Thoracic aorta (tissue), 2 donors: ENCODE data around the gene SCARF1. TPM values are rescaled to one million over a fixed set of nuclear protein-coding genes. Genes with fewer than 3 reads are reported as not detected.

Experiments
- ATAC-seq: fragments of 150-250 bp; one replicate; pipeline ENCODE4 v1.8.0; 2017; ENCODE audit warnings: low read depth; ENCODE audit not compliant: insufficient number of reproducible peaks, low FRiP score
- DNase-seq: peaks from one replicate; pipeline ENCODE4 v3.0.0-alpha.2; 2020; ENCODE audit warnings: low spot score
- H3K27ac ChIP-seq, 2 donors: fragments of 200-600 bp; sonication (generic); 1 replicate in 1 of 2; 2 replicates in 1 of 2; pipeline ENCODE4 v1.5.1; 2016; ENCODE audit warnings: mild to moderate bottlenecking in 2 of 2, moderate library complexity in 2 of 2
- H3K27me3 ChIP-seq: fragments of 200-600 bp; sonication (generic); replicated peaks from 2 replicates; pipeline ENCODE4 v1.6.0; 2016; ENCODE audit warnings: mild to moderate bottlenecking; ENCODE audit not compliant: insufficient read depth
- H3K36me3 ChIP-seq: fragments of 200-600 bp; sonication (generic); one replicate; pipeline ENCODE4 v1.5.1; 2016
- H3K4me1 ChIP-seq, 2 donors: fragments of 200-600 bp; sonication (generic); 1 replicate in 1 of 2; 2 replicates in 1 of 2; pipeline versions ENCODE4 v1.5.1 to v1.6.0; 2016; ENCODE audit warnings: low read depth in 2 of 2, mild to moderate bottlenecking in 1 of 2; ENCODE audit not compliant: control insufficient read depth in 1 of 2
- H3K4me3 ChIP-seq: fragments of 200-600 bp; sonication (generic); 2 replicates; pipeline ENCODE4 v1.5.1; 2016; ENCODE audit warnings: mild to moderate bottlenecking
- H3K9me3 ChIP-seq: fragments of 200-600 bp; sonication (generic); 2 replicates; pipeline ENCODE4 v1.5.1; 2016
- total RNA-seq, 2 donors: library from RNA; depleted of rRNA; stranded (reverse); fragments of >200 nt; gene quantifications; one replicate each; pipeline versions ENCODE4 v1.1.0 to v1.2.3, GENCODE V29; 2016
- TF ChIP-seq, protein P1 (sequence below): fragments of 200-600 bp; sonication (generic); IDR thresholded peaks from one replicate; pipeline ENCODE4 v1.5.1; 2019; ENCODE audit warnings: antibody characterized with exemption

The SCARF1 gene
- total RNA-seq, 2 donors from 2014 or later = 17.6 to 19.1 TPM

DNA sequence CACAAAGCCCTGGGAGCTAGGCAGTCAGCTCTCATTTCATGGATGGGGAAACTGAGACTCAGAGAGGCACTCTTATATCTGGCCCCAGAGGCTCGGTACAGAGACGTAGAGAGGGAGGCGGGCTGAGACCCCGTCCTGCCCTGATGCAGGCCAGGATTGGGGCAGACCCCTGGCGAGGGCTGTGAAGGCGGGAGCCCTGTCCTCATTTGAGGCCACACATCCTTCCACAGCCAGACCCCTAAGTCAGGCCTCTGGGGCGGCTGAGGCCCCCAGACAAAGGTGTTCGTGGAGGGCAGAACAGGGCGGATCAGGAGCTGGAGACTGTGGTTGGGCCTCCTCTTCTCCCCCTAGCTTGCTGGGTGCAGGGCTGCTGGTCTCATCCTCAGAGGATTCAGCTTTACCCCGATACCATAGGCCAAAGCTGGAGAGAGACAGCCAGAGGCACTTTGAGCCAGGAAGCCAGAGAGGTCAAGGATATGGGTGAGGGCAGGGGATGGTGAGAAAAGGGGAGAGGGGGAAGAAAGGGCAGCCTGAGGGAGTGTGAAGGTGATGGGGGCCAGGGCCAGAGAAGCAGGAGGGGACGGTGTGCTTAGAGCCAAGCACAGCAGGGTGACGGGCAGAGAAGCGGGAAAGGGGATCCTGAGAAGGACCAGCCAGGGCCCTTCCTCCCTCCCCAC, 805 bp upstream of the SCARF1 start:
- no peaks in the 10 kb centered on the region for H3K9me3 ChIP-seq
- H3K4me3 ChIP-seq = no peak overlapping the region
- no peak overlapping the region for H3K27ac ChIP-seq
- peaks cover 14 to 35% of the 10 kb centered on the region in 2 donors for H3K4me1 ChIP-seq
- no peaks in the 10 kb centered on the region for H3K27me3 ChIP-seq
- H3K36me3 ChIP-seq = peaks cover 10% of the 10 kb centered on the region
- ATAC-seq = no peak
- TF ChIP-seq, protein P1, sequence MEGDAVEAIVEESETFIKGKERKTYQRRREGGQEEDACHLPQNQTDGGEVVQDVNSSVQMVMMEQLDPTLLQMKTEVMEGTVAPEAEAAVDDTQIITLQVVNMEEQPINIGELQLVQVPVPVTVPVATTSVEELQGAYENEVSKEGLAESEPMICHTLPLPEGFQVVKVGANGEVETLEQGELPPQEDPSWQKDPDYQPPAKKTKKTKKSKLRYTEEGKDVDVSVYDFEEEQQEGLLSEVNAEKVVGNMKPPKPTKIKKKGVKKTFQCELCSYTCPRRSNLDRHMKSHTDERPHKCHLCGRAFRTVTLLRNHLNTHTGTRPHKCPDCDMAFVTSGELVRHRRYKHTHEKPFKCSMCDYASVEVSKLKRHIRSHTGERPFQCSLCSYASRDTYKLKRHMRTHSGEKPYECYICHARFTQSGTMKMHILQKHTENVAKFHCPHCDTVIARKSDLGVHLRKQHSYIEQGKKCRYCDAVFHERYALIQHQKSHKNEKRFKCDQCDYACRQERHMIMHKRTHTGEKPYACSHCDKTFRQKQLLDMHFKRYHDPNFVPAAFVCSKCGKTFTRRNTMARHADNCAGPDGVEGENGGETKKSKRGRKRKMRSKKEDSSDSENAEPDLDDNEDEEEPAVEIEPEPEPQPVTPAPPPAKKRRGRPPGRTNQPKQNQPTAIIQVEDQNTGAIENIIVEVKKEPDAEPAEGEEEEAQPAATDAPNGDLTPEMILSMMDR = no peak
- no peak for DNase-seq

DNA sequence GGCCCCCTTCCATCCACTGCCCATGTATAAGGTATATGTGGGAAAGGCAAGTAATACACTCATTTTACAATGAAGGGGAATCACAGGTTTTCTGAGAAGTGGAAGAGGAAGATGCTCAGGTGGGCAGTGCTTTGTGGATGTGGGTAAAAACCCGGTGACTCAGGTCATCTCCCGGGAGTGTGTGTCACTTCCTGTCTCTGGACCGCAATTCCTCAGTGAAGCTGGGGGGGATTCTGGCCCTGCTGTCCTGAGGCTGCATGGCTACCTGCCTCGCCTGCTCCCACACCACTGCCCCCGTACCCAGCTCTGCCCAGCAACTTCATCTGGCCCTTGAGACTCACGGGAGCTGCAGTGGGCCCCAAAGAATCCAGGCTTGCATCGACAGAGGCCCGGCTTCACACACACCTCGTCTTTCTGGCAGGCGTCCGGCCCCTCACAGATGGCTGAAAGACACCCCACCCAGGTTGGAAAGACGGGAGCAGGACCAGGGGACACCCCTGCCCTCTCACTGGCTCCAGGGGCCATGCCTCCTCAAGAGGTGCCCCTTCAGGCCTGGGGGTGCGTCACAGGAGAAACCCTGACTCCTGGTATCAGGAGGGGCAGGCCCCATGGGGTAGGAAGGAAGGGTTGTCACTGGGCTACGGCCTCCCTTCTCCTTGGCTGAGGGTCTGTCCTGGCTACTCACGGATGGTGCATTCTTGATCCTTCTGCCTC, 882 bp downstream of the SCARF1 start:
- Histone ChIP-seq H3K27ac (no peak overlapping the region), H3K27me3 (no peaks in the 10 kb centered on the region), H3K9me3 (no peaks in the 10 kb centered on the region), H3K36me3 (no peaks in the 10 kb centered on the region), H3K4me1 (peaks cover 6 to 21% of the 10 kb centered on the region in 2 donors), H3K4me3 (peak overlapping the region; percentile 73)
- no peak for DNase-seq
- TF ChIP-seq, protein P1 = no peak
- ATAC-seq = no peak

DNA sequence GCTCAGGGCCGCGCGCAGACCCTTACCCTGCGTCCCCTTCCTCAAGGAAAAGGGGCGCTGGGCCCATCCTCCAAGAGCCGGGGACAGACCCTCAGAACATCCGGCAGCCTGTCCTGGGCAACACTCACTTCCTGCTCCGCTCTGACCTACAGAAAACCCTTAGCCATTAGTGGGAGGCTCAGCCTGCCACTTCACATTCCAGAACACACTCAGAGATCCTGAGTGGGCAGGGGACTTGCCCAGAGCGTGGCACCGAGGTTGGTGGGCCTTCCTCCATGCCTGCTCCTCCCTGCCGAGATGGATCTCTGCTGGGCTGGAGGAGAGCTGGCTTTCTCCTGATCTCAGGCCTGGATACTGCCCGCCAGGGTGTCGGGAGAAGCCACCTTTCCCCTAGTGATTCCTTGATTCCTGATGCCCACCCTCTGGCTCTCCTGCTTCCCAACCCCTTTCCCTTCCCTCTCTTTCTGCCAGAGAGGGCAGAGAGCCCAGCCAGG, 1.5 kb downstream of the SCARF1 start:
- H3K9me3 ChIP-seq = no peaks in the 10 kb centered on the region
- peaks cover 6 to 21% of the 10 kb centered on the region in 2 donors for H3K4me1 ChIP-seq
- no peaks in the 10 kb centered on the region for H3K36me3 ChIP-seq
- DNase-seq (no peak), ATAC-seq (no peak)
- H3K4me3 ChIP-seq = peak overlapping the region; percentile 73
- TF ChIP-seq, protein P1 = no peak
- no peak overlapping the region for H3K27ac ChIP-seq
- H3K27me3 ChIP-seq = no peaks in the 10 kb centered on the region

DNA sequence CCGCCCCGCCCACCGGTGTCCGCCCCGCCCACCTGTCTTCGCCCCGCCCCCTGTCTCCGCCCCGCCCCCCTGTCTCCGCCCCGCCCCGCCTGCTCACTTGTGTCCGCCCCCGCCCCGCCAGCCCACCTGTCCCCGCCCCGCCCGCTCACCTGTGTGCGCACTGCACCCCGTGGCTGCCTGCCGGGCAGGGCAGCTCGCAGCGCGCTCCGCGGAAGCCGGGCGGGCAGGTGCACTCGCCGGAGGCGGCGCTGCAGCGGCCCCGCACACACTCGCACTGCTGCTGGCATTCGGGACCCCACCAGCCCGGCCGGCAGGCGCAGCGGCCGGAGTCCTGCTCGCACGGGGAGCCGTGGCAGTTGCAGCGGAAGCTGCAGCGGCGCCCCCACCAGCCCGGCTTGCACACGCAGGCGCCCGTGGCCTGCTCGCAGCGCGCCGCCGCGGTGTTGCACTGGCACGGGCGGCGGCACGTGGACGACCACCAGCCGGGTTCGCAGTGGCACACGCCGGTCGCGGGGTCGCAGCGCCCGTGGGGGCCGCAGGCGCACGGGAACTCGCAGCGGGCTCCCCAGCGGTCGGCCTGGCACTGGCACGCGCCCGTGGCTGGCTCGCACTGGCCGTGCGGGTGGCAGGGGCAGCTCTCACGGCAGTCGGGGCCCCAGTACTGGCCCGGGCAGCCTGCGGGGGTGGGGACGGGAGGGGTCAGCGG, 2.1 kb downstream of the SCARF1 start:
- TF ChIP-seq, protein P1 = no peak
- DNase-seq (no peak), ATAC-seq (no peak)
- Histone ChIP-seq H3K36me3 (no peaks in the 10 kb centered on the region), H3K9me3 (no peaks in the 10 kb centered on the region), H3K4me1 (peaks cover 6 to 20% of the 10 kb centered on the region in 2 donors), H3K27ac (no peak overlapping the region), H3K4me3 (peak overlapping the region; percentile 73), H3K27me3 (no peaks in the 10 kb centered on the region)

DNA sequence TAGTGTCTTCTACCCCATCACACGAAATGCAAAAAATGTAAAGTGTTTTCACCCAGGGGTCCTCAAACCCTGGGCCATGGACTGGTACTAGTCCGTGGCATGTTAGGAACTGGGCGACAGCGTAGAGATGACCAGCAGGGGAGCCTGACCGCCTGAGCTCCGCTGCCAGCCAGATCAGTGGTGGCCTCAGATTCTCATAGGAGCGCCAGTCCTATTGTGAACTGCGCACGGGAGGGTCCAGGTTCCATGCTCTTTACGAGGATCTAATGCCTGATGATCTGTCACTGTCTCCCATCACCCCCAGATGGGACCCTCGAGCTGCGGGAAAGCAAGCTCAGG, 4.5 kb downstream of the SCARF1 start:
- H3K4me3 ChIP-seq = no peak overlapping the region
- ATAC-seq (no peak), DNase-seq (no peak)
- no peaks in the 10 kb centered on the region for H3K9me3 ChIP-seq
- no peaks in the 10 kb centered on the region for H3K27me3 ChIP-seq
- no peaks in the 10 kb centered on the region for H3K36me3 ChIP-seq
- TF ChIP-seq, protein P1 = no peak
- H3K27ac ChIP-seq = no peak overlapping the region
- H3K4me1 ChIP-seq = peaks cover 0 to 10% of the 10 kb centered on the region in 2 donors
